HG02970 (cell line): ENCODE measurements around the gene TNFRSF1A.
"Not testable (repeated sequence)": the region's sequence is repeated elsewhere in the genome, so short reads cannot be mapped to it uniquely, and the experiment has no call there.

Experiments used
- ATAC-seq: cut with Tn5 transposase; IDR thresholded peaks from one replicate; pipeline ENCODE4 v1.9.1; 2021; ENCODE audit warnings: mild to moderate bottlenecking, moderate library complexity, moderate number of reproducible peaks; ENCODE audit not compliant: unreplicated experiment, low FRiP score

Gene TNFRSF1A

GRCh38 chr12:6338955-6339354 is 2.9 kb downstream of the TNFRSF1A start:
- no peak for ATAC-seq

GRCh38 chr12:6338536-6338935 is 3.3 kb downstream of the TNFRSF1A start:
- not testable (repeated sequence) for ATAC-seq

GRCh38 chr12:6337958-6338433 is 3.9 kb downstream of the TNFRSF1A start:
- ATAC-seq, result no peak

GRCh38 chr12:6336889-6337853 is 4.7 kb downstream of the TNFRSF1A start:
- no peak for ATAC-seq

DNA sequence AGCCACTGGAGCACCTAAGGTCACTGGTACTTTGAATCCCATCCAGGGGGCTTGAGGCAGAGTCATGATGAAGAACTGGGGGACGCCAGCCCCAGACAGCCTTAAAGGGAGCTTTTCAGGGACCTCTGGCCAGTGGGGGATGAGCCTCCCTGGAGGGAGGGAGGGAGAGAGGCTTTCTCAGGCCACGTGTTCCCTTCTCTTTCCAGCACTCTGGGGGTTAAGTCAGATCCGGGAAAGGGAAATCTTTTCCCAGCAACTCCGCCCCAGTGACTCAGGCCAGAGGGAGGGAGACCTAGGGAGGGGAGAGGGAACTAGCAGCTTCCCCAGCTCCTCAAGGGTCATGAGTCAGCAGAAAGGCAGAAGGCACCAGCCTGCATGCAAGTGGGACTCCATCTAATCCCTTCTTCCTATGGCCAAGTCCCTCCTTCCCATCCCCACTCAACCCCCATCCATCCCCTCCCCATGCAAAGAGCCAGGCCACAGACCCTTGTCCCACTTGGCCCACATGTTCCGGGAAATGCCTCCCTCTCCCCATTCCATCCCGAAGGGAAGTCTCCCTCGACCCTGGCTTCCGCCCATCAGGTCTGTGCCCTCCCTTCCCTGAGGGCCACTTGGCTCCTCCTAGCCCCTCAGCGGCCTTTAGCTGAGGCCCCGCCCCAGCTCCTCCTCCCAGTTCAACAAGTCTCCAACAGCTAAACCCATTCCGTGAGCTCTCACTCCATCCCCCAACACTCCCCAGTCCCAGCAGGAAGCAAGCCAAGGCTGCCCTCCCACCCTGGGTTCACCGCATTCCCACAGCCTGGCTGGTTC is 5.6 kb downstream of the TNFRSF1A start:
- no peak for ATAC-seq

GRCh38 chr12:6335451-6336078 is 6.3 kb downstream of the TNFRSF1A start:
- ATAC-seq, result no peak

GRCh38 chr12:6334940-6335450 is 6.9 kb downstream of the TNFRSF1A start:
- no peak for ATAC-seq

DNA sequence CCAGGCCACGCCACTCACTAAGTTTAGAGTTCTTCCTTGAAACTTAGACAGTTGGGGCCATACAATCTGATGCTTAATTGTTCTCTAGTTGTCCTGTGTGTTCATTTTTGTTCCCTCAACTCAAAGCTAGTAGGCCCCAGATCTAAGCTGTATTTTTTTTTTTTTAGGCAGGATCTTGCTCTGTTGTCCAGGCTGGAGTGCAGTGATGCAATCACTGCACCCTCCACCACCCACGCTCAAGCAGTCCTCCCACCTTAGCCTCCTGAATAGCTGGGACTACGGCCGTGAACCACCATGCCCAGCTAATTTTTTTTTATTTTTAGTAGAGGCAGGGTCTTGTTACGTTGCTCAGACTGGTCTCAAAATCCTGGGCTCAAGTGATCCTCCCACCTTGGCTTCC is 7.5 kb downstream of the TNFRSF1A start:
- no peak for ATAC-seq

GRCh38 chr12:6333566-6333965 is 8.3 kb downstream of the TNFRSF1A start:
- ATAC-seq, result no peak

DNA sequence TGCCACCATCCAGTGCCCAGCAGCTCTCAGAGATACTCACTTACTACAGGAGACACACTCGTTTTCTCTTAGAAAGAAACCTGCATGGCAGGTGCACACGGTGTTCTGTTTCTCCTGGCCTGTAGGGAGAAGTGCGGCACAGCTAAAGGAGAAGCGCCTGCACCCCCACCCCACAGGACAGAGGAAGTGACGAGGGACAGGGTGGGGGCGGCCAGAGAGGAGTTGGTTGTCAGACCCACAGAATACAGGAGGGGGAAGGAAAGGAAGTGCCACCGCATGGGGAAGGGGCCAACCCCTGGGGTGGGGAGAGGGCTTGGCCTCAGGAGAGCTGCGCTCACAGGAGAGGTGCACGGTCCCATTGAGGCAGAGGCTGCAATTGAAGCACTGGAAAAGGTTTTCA is 8.8 kb downstream of the TNFRSF1A start:
- ATAC-seq, result no peak

DNA sequence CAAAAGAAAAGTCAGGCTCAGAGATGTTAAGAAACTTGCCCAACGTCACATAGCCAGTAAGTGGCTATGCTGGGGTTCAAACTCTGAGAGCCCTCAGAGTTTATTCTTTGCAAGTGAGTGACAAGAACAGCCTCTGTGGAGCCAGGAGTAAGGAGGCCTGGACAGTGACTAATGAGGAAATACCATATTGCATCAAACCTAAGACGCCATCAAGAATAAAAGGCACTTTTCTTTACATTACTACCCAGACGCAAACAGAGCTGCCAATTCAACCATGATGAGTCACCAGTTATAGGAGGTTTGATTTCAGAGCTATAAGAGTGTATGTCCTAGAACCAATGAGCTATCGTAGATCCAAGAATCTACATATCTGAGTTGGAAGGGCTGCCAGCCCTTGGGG is 9.4 kb downstream of the TNFRSF1A start:
- ATAC-seq, result no peak

- ATAC-seq, result no peak
Observed at GRCh38 chr12:6330999-6331714, 10.7 kb downstream of the TNFRSF1A start.

DNA sequence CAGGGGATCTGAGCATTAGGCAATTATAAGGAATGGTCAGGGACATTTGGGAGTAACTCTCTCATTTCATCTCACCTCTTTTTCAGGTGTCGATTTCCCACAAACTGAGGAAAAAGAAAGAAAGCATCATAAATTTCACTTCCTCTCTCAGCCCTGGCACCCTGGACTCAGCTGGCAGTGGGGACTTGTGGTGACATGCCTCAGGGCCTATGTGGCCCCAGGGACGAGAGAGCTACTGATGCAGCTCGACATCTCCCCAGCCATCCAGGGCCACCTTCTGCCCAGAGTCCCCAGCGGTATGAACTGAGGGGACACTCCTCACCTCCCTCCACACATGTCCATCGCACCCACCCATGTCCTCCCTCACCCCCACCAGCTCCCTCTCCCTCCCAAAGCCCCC is 11.7 kb downstream of the TNFRSF1A start:
- ATAC-seq, result no peak

GRCh38 chr12:6329703-6330064 is 12.2 kb downstream of the TNFRSF1A start:
- no peak for ATAC-seq

DNA sequence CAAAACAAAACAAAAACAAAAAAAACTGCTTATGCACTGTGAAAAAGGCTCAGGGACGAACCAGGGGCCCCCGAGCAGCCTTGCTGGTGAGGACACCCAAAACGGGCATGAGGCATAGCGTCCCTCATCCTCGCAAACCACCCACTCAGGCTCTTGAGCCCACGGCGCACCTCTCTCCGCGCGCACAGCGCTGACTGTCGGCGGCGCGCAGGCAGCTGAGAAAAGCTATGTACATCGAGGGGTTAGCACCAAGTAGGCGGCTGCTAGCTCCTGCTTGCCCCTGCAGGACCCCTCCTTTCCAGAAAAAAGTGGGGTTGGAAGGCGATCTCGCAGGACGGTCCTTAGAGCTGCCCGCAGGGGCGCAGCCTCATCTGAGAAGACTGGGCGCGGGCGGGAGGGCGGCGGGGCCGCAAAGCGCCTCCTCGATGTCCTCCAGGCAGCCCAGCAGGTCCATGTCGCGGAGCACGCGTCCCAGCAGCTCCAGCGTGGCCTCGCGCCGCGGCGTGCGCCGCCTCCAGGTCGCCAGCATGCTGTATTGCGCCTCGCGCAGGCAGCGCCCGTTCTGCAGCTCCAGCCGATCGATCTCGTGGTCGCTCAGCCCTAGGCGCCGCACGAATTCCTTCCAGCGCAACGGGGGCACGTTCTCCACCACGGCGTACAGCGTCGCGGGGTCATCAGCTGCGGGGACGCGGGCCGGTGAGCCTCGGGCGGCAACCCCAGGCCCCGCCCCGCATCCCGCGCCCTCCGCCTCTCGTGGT is 12.8 kb downstream of the TNFRSF1A start:
- no peak for ATAC-seq

DNA sequence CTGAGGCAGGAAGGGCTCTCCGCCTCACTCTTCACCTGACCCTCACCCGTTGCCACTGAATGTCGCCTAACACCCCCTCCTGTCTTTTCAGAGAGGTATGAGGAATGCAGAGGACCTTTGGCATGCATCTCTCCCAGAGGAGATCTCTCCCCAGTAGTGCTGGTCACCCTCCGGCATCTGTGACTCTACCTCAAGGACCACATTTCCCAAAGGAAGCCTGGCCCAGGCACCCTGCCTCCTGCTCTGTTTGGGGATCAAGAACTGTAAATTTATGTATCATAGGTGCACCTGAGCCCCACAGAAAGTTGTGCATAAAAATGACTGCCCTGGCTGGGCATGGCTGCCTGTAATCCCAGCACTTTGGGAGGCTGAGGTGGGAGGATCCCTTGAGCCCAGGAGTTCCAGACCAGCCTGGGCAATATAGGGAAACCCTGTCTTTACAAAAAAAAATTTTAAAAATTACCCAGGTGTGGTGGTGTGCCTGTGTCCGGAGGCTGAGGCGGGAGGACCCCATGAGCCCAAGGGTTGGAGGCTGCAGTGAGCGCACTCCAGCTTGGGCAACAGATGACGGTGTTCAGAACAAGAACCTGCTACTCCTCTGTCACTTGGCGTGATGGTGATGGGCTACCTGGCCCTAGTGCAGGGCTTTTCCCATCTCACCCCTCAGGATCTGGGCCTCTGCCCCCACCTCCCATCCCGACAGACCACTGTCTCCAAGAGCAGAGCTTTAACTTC is 13.7 kb downstream of the TNFRSF1A start:
- ATAC-seq, result no peak

- no peak for ATAC-seq
Observed at GRCh38 chr12:6327229-6328041, 14.4 kb downstream of the TNFRSF1A start.
